GM23338 (cell line): Measurements from ENCODE around the gene TRH. TPM values are rescaled to one million over a fixed set of nuclear protein-coding genes. Genes with fewer than 3 reads are reported as not detected.

Source experiments
- ATAC-seq: fragments of 200-7000 bp; cut with Tn5 transposase; 3 replicates; pipeline ENCODE4 v1.9.1; 2020
- DNase-seq: peaks from one replicate; pipeline ENCODE4 v3.0.0-alpha.2; 2015; ENCODE audit warnings: low spot score
- H2AFZ ChIP-seq: fragments of 200-600 bp; sonication (generic); 2 replicates; pipeline ENCODE4 v1.8.0; 2016; ENCODE audit warnings: antibody characterized with exemption, mild to moderate bottlenecking, moderate library complexity
- H3F3A ChIP-seq: fragments of 200-600 bp; sonication (generic); replicated peaks from 2 replicates; pipeline ENCODE4 v1.8.0; 2017; ENCODE audit warnings: antibody characterized with exemption, mixed run types, low read depth
- H3K27ac ChIP-seq: fragments of 200-600 bp; sonication (generic); 2 replicates; pipeline ENCODE4 v1.6.1; 2016; ENCODE audit warnings: low read depth
- H3K27me3 ChIP-seq: fragments of 200-600 bp; sonication (generic); 2 replicates; pipeline ENCODE4 v1.8.0; 2016; ENCODE audit warnings: mild to moderate bottlenecking, mixed run types, moderate library complexity; ENCODE audit not compliant: insufficient read depth
- H3K36me3 ChIP-seq: fragments of 200-600 bp; sonication (generic); 2 replicates; pipeline ENCODE4 v1.8.0; 2016; ENCODE audit warnings: mild to moderate bottlenecking; ENCODE audit not compliant: insufficient read depth
- H3K4me1 ChIP-seq: fragments of 200-600 bp; sonication (generic); 2 replicates; pipeline ENCODE4 v1.8.0; 2016; ENCODE audit warnings: mild to moderate bottlenecking, moderate library complexity; ENCODE audit not compliant: insufficient read depth
- H3K4me2 ChIP-seq: fragments of 200-600 bp; sonication (generic); 2 replicates; pipeline ENCODE4 v1.7.1; 2017; ENCODE audit warnings: mixed run types
- H3K4me3 ChIP-seq: fragments of 200-600 bp; sonication (generic); 2 replicates; pipeline ENCODE4 v1.6.1; 2016; ENCODE audit warnings: mixed run types
- H3K79me2 ChIP-seq: fragments of 200-600 bp; sonication (generic); replicated peaks from 2 replicates; pipeline ENCODE4 v1.8.0; 2017; ENCODE audit warnings: mild to moderate bottlenecking; ENCODE audit not compliant: insufficient read depth
- H3K9me2 ChIP-seq: fragments of 200-600 bp; sonication (generic); 2 replicates; pipeline ENCODE4 v1.8.0; 2017; ENCODE audit not compliant: insufficient read depth
- H4K20me1 ChIP-seq: fragments of 200-600 bp; sonication (generic); replicated peaks from 2 replicates; pipeline ENCODE4 v1.8.0; 2017; ENCODE audit warnings: mild to moderate bottlenecking; ENCODE audit not compliant: insufficient read depth
- H3K27ac Mint-ChIP-seq: 2 replicates; pipeline ENCODE4 v1.8.0; 2020; ENCODE audit warnings: inconsistent platforms, mild to moderate bottlenecking, moderate library complexity, mixed read lengths
- H3K27me3 Mint-ChIP-seq: 3 replicates; pipeline ENCODE4 v1.8.0; 2022; ENCODE audit warnings: low read depth, mild to moderate bottlenecking, moderate library complexity, mixed read lengths, inconsistent platforms; ENCODE audit not compliant: insufficient read depth, poor library complexity
- H3K36me3 Mint-ChIP-seq: 3 replicates; pipeline ENCODE4 v1.8.0; 2021; ENCODE audit warnings: low read depth, mild to moderate bottlenecking, inconsistent platforms, moderate library complexity, mixed read lengths
- H3K4me1 Mint-ChIP-seq: 3 replicates; pipeline ENCODE4 v1.8.0; 2020; ENCODE audit warnings: mild to moderate bottlenecking, inconsistent platforms, mixed read lengths
- H3K4me3 Mint-ChIP-seq: 3 replicates; pipeline ENCODE4 v1.8.0; 2021; ENCODE audit warnings: moderate library complexity, mild to moderate bottlenecking, inconsistent platforms, mixed read lengths
- H3K9me3 Mint-ChIP-seq: 3 replicates; pipeline ENCODE4 v1.8.0; 2020; ENCODE audit warnings: moderate library complexity, mild to moderate bottlenecking, inconsistent platforms, mixed read lengths
- CREB1 ChIP-seq: fragments of 250-450 bp; sonication (Bioruptor Pico); IDR thresholded peaks from 2 replicates; pipeline ENCODE4 v1.5.0; 2020; ENCODE audit warnings: low read depth, mild to moderate bottlenecking, moderate library complexity
- ETS1 ChIP-seq: IDR thresholded peaks from 2 replicates; pipeline ENCODE4 v1.6.1; 2016; ENCODE audit warnings: antibody characterized with exemption
- EZH2 ChIP-seq: fragments of 200-600 bp; sonication (generic); IDR thresholded peaks from one replicate; pipeline ENCODE4 v1.8.0; 2017; ENCODE audit warnings: antibody characterized with exemption, mild to moderate bottlenecking, low read depth; ENCODE audit not compliant: unreplicated experiment
- EZH2phosphoT487 ChIP-seq: fragments of 200-600 bp; sonication (generic); IDR thresholded peaks from one replicate; pipeline ENCODE4 v1.8.1; 2018; ENCODE audit warnings: antibody characterized with exemption; ENCODE audit not compliant: unreplicated experiment
- NANOG ChIP-seq: IDR thresholded peaks from 2 replicates; pipeline ENCODE4 v1.6.1; 2016; ENCODE audit warnings: antibody characterized with exemption, borderline replicate concordance
- REST ChIP-seq: IDR thresholded peaks from one replicate; pipeline ENCODE4 v1.6.1; 2018; ENCODE audit warnings: antibody characterized with exemption; ENCODE audit not compliant: unreplicated experiment
- ZNF331 ChIP-seq: fragments of 250-450 bp; sonication (Bioruptor Pico); IDR thresholded peaks from 2 replicates; pipeline ENCODE4 v1.5.0; 2020; ENCODE audit warnings: low read depth, mild to moderate bottlenecking, moderate library complexity
- ZNF462 ChIP-seq: fragments of 250-450 bp; sonication (Bioruptor Pico); IDR thresholded peaks from 2 replicates; pipeline ENCODE4 v1.5.0; 2020; ENCODE audit warnings: mild to moderate bottlenecking, moderate library complexity
- polyA plus RNA-seq: library from polyadenylated mRNA; unstranded; fragments of >200 nt; fragmentation: Nextera tagmentation; extraction: Ambion mirVana; gene quantifications from 2 replicates; pipeline ENCODE4 v1.2.1, GENCODE V29; 2016
- total RNA-seq: library from RNA; depleted of rRNA; stranded (reverse); fragments of >200 nt; shearing (Covaris generic); gene quantifications from 2 replicates; pipeline ENCODE4 v1.2.3, GENCODE V29; 2014

TRH gene
- total and polyA plus RNA-seq, 2 experiments from 2014 or later: 0.28 TPM; not detected in 1

DNA sequence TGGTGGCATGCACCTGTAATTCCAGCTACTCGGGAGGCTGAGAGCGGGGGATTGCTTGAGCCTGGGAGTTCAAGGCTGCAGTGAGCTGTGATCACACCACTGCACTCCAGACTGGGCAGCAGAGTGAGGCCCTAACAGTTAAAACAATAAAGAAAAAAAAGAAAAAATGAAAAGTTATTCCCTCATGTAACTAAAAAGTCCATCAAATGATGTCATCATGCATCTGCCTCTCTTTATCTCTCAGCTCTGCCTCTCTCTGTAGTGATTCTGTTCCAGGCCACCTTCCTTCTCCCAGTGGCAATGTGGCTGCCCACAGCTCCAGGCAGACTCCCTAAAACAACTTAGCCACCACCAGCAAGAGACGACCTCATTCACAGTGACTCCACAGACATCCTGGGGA is 31.5 kb upstream of the TRH start:
- peaks cover 7% of the 10 kb centered on the region for H3K27me3 Mint-ChIP-seq
- H3K36me3 Mint-ChIP-seq: no peaks in the 10 kb centered on the region
- no peak overlapping the region for H3K4me3 Mint-ChIP-seq
- TF ChIP-seq EZH2phosphoT487 (no peak), REST (no peak)
- H3K27me3 ChIP-seq: no peaks in the 10 kb centered on the region; the same call in 1 of the 2 replicates
- no peaks in the 10 kb centered on the region for H3K4me1 ChIP-seq
- H3K36me3 ChIP-seq: no peaks in the 10 kb centered on the region
- H3K27ac Mint-ChIP-seq: no peak overlapping the region
- H3F3A ChIP-seq: no peaks in the 10 kb centered on the region
- H3K79me2 ChIP-seq: no peaks in the 10 kb centered on the region
- no peak overlapping the region for H2AFZ ChIP-seq
- ATAC-seq: no peak
- DNase-seq: no peak
- H3K4me2 ChIP-seq: no peak overlapping the region
- H3K27ac ChIP-seq: no peak overlapping the region
- peaks cover 3% of the 10 kb centered on the region; the same call in 2 of the 3 replicates for H3K9me3 Mint-ChIP-seq
- no peaks in the 10 kb centered on the region for H4K20me1 ChIP-seq
- H3K4me3 ChIP-seq: no peak overlapping the region
- peaks cover 3% of the 10 kb centered on the region; the same call in 1 of the 3 replicates for H3K4me1 Mint-ChIP-seq
- no peaks in the 10 kb centered on the region for H3K9me2 ChIP-seq

- Histone ChIP-seq H3F3A (no peaks in the 10 kb centered on the region), H3K79me2 (no peaks in the 10 kb centered on the region), H3K4me2 (no peak overlapping the region), H3K27me3 (no peaks in the 10 kb centered on the region; the same call in 1 of the 2 replicates), H3K9me2 (no peaks in the 10 kb centered on the region), H2AFZ (no peak overlapping the region), H3K27ac (no peak overlapping the region), H3K4me1 (no peaks in the 10 kb centered on the region), H3K4me3 (no peak overlapping the region), H3K36me3 (no peaks in the 10 kb centered on the region), H4K20me1 (no peaks in the 10 kb centered on the region)
- Mint-ChIP-seq H3K27me3 (peaks cover 9% of the 10 kb centered on the region), H3K4me1 (peaks cover 2% of the 10 kb centered on the region; the same call in 1 of the 3 replicates), H3K9me3 (peaks cover 3% of the 10 kb centered on the region; the same call in 2 of the 3 replicates), H3K4me3 (no peak overlapping the region), H3K27ac (no peak overlapping the region), H3K36me3 (no peaks in the 10 kb centered on the region)
- ATAC-seq (no peak), DNase-seq (no peak)
- no peak for TF ChIP-seq ZNF331 (CRISPR knock-in tag)
- no peak for TF ChIP-seq EZH2phosphoT487
- TF ChIP-seq NANOG: no peak
- TF ChIP-seq ETS1: no peak
- TF ChIP-seq CREB1: no peak
- TF ChIP-seq EZH2: no peak
- TF ChIP-seq ZNF462: no peak
Measured at GRCh38 chr3:129944709-129945108, 29.8 kb upstream of the TRH start.
